Measurements from ENCODE around the gene STUM.

The STUM gene

DNA sequence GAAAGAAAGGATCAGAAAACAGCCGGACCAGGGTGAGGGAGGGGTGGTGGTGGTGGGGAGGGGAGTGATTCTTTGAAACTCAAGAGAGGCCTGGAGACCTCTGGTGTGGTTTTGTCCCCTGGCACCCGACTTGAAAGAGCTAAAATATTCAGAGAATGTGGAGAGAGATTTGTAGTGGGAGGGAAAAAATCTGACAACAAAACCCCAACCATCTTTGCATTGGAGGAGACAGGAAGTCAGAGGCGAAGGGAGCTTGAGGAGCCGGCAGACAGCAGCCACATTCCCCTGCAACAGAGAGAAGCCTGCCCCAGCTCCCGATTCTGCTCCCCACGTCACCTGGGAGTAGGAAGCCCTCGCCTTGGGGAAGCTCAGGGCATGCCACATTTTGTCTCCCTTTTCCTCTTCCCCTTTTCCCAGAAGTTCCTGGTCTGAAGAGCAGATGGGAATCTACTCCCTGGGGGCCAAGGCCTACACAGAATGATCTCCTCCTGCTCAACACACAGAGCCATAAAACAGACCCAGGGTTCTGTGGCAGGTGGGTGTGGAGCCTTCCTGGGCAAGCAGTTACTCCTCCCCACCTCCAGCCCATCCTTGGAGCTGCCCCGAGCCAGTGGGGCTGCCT is 105.6 kb downstream of the STUM start:
- DNase-seq (ENCODE audit: low spot score), result no peak

DNA sequence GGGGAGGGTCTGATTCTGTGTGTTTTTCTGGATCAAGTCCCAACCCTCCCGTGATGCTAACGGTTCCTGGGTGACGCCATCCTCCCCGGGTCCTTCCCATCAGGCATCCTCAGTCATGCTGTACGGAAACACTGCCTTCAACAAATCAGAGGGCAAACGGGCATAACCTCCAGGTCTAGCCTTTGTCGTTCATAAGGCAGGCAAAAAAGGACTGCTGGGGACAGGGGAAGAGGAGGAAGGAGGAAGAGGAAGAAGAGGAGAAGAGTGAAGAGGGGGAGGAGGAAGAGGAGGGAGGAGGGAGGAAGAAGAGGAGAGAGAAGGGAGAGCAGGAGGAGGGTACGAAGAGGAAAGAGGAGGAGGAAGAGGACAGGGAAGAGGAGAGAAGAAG is 106.1 kb downstream of the STUM start:
- DNase-seq (ENCODE audit: low spot score), result no peak

DNA sequence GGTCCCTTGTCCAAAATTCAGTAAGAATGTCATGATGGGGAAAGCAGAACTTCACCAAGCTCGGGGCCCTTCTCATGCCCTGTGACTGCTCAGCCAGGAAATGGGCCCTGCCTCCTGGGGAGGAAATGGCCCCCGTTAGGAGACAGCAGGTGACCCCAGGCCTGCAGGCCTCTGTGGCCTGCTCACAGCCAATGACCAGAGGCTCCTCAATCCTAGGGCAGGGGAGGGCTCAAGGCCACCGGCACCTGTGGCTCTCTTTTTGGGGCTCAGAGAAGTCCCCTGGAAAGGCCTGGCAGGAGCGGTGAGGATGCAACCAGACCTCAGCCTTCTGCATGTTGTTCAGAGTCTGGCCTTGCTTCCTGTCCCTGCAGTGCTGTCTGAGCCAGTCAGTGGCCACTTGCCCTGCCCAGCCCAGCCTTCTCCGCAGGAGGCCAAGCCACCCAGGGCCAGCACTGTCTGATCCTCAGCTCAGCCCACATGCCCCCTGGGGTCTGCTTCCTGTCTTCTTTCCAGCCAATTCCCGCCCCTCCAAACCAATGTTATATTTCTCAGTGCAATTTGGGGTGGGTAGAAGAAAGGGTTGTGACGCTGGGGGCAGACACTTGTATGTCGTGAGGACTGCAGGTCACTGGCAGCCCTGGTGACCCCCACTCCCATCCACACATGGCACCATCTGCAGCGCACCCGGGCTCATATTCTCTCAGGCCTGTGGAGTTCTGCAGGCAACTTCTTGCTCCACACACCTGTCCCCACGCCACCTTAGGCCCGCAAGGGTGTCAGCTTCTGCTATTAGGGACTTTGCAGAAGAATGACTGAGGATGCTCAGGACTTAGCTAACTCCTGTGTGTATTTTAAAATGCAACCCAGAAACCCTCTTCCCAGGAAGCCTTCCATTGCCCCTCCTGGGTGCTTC is 106.9 kb downstream of the STUM start:
- DNase-seq (ENCODE audit: low spot score), result no peak

DNA sequence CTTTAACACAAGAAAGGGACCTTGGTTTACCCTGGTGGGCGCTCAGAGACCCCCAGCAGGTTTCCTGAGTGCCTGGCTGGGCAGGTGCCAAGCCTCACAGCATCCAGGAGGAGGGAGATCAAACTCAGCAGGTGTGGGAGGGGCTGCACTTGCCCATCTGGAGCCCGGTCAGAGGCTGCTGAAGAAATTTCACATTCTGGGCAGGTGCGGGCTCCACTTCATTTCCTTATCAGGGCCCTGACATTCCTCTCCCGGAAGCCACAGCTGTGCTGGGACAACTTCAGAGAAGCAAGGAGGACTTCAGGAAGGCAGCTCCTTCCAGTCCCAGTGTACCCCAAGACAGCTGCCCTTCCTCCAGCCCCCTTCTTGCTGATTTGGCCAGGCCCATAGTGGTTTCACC is 107.6 kb downstream of the STUM start:
- no peak for DNase-seq (ENCODE audit: low spot score)

DNA sequence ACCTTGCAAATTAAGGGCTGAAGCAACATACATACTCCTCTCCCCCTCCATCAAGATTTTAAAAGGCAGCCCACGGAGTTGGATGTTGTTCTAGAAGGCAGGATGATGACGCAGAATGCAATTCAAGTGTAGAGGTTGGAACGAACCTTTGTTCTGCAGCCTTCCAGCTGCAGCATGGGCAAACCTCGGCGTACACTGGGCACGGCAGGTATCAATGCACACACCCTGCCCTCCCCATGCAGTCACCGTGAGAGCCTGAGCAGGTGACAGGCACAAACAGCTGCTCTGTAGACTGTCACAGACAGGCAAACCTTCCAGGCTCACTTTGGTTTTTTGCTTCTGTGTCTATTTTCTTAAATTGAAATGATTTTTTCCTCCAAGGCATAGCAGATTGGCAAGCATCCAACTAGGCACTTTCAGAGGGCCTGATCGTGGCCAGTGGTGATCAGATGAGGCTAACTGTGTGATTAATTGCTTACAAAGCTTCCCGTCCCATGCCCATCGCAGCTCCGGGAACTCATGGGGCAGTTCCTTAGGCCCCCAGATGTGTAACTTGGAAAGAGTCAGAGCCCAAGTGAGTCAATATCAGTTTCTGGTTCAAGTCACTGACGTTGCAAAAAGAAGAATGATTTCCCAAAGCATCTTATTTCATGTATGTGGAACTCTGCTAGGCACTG is 108.2 kb downstream of the STUM start:
- DNase-seq (ENCODE audit: low spot score), result no peak

DNA sequence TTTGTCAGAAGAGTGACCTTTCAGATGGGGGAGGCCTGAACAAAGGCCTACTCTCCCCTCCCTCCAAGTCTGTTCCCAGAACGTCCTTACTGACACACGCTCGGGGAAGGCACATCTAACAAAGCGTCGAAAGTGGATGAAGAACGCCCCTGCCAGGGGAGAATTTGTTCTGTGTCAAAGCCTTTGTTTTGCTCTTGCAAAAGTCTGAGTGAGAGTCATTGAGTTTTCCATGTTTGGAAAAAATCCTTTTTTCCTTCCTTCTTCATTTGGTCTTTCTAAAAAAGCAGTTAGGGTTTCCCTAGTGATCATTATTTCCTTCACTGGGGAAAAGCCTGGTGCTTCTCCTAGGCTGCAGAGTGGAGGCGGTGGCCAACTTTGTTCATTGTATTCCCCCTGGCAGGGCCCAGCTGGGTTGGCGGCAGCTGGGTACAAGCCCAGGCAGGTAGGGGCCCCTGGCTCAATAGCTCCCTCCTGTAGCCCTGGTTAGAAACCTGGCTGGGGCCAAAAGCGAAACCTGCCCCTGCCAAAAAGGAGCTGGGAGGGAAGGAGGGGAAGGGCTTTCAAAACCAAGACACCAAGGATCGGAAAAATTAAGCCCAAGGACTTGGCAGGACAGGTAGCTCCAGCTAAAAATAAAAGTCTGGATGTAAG is 109.5 kb downstream of the STUM start:
- DNase-seq (ENCODE audit: low spot score), result no peak

DNA sequence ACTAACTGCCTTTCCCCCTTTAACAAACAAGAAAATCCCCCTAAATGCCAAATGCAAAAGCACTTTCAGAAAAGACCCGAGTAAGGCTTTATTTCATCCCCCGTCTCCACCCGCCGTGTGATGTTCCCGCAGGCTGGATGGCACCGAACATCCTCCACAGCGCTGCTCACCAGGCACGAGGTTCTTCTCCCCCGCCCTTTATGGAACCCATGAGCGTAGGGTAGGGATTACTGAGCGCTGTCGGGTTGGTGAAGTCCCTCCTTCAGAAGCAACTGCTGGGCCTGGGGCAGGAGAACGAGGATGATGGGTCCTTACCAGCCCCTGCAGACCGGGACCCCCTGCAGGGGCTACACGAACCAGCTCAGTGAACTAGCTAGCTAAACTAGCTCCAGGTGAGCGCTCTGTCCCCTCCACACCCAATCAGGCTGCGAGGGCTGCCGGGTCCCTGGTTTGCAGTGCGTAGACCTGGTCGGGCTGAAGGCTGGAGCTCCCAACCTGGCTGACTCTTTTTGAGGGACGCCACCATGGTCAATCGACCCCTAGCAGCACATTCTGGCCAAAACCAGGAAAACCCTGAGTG is 110.1 kb downstream of the STUM start:
- DNase-seq (ENCODE audit: low spot score), result no peak
